A673 (cell line): ENCODE results near the gene ADAMTS3. TPM values are rescaled to one million over a fixed set of nuclear protein-coding genes. Genes with fewer than 3 reads are reported as not detected.

ENCODE experiments used
- Bru-seq: library from RNA; stranded (reverse); fragments of 400-500 nt; gene quantifications from one replicate; lab custom pipeline; 2021; lab: Mats Ljungman, UMichigan
- BruChase-seq, 2 experiments: library from RNA; stranded (reverse); fragments of 400-500 nt; gene quantifications; one replicate each; lab custom pipeline; 2021; lab: Mats Ljungman, UMichigan
- BruUV-seq: library from RNA; stranded (reverse); fragments of 400-500 nt; replicated peaks from 2 replicates; lab custom pipeline; 2021; lab: Mats Ljungman, UMichigan
- CTCF ChIA-PET: fragments of 300-600 bp; sonication (Branson Sonifier 250); formaldehyde crosslinking; loops from one replicate; lab custom pipeline; 2022; ENCODE audit warnings: antibody characterized with exemption; lab: Charles Lee
- POLR2A ChIA-PET: fragments of 300-600 bp; sonication (Branson Sonifier 250); formaldehyde crosslinking; loops from one replicate; lab custom pipeline; 2022; ENCODE audit warnings: antibody characterized with exemption; ENCODE audit not compliant: low non-redundant PET; lab: Charles Lee
- DNase-seq: peaks from one replicate; pipeline ENCODE4 v3.0.0-alpha.2; 2015; ENCODE audit warnings: low spot score
- H3K27ac ChIP-seq: fragments of 200-600 bp; sonication (generic); 2 replicates; pipeline ENCODE4 v1.5.1; 2016; ENCODE audit warnings: mixed run types, low read depth, mild to moderate bottlenecking, mixed read lengths, antibody characterized with exemption, low read length; ENCODE audit not compliant: poor library complexity, severe bottlenecking
- H3K27me3 ChIP-seq: fragments of 200-600 bp; sonication (generic); replicated peaks from 2 replicates; pipeline ENCODE4 v1.6.1; 2017; ENCODE audit warnings: mixed run types, low read depth, mild to moderate bottlenecking, mixed read lengths, antibody characterized with exemption, low read length; ENCODE audit not compliant: insufficient read depth, poor library complexity
- H3K36me3 ChIP-seq: fragments of 200-600 bp; sonication (generic); 2 replicates; pipeline ENCODE4 v1.6.1; 2016; ENCODE audit warnings: mixed run types, mild to moderate bottlenecking, mixed read lengths, antibody characterized with exemption, low read length; ENCODE audit not compliant: insufficient read depth, poor library complexity, severe bottlenecking
- H3K4me1 ChIP-seq: fragments of 200-600 bp; sonication (generic); 2 replicates; pipeline ENCODE4 v1.6.1; 2017; ENCODE audit warnings: mixed run types, mild to moderate bottlenecking, mixed read lengths, antibody characterized with exemption, low read length; ENCODE audit not compliant: insufficient read depth, poor library complexity, severe bottlenecking
- H3K4me3 ChIP-seq: fragments of 200-600 bp; sonication (generic); 2 replicates; pipeline ENCODE4 v1.5.1; 2016; ENCODE audit warnings: low read depth, mixed run types, mild to moderate bottlenecking, mixed read lengths, low read length; ENCODE audit not compliant: poor library complexity, severe bottlenecking
- H3K9me3 ChIP-seq: fragments of 200-600 bp; sonication (generic); 2 replicates; pipeline ENCODE4 v1.6.1; 2016; ENCODE audit warnings: mixed run types, low read depth, mild to moderate bottlenecking, mixed read lengths, antibody characterized with exemption, low read length; ENCODE audit not compliant: poor library complexity, severe bottlenecking
- CTCF ChIP-seq: fragments of 300-800, 200-600 bp; sonication (generic); conservative IDR thresholded peaks from 2 replicates; pipeline ENCODE4 v1.5.1; 2017; ENCODE audit warnings: low read depth, mild to moderate bottlenecking, antibody characterized with exemption, low read length, moderate library complexity, mixed read lengths
- EZH2 ChIP-seq: fragments of 200-600 bp; sonication (generic); IDR thresholded peaks from 2 replicates; pipeline ENCODE4 v1.6.1; 2017; ENCODE audit warnings: borderline replicate concordance, low read depth, mild to moderate bottlenecking, mixed read lengths, antibody characterized with exemption, low read length; ENCODE audit not compliant: poor library complexity, severe bottlenecking
- intact Hi-C: fragments of 100-400 bp; cut with micrococcal nuclease; formaldehyde crosslinking; loops from one replicate; pipeline ENCODE4 v1.10.0; 2022; ENCODE audit not compliant: unreplicated experiment
- long read RNA-seq: library from polyadenylated mRNA; stranded (forward); transcript quantifications from one replicate; pipeline ENCODE4 v2.0.0, GENCODE V29; 2022
- total RNA-seq: library from RNA; stranded (reverse); gene quantifications from 2 replicates; pipeline ENCODE4 v1.2.3, GENCODE V29; 2021

ADAMTS3 gene
- 0.17 and 0.39 TPM in 2 replicates for total RNA-seq
- Bru-seq, nascent RNA: percentile 21 among the genes with signal in this experiment
- percentile 19 among the genes with signal in this experiment for BruChase-seq, experiment 1, labeled RNA remaining after a 2-hour chase
- BruChase-seq, experiment 2, labeled RNA remaining after a 6-hour chase: percentile 15 among the genes with signal in this experiment
- long read RNA-seq, partial matches to known transcripts: 0 of 1 reads
- long read RNA-seq, other reads (novel, unspliced or antisense): 1 of 1 reads

GRCh38 chr4:72568959-72569718, at the start of gene ADAMTS3:
TSS of gene ADAMTS3 (minus strand) at chr4:72569221. CDS start at chr4:72568762, 459 bp downstream.
- no peak for TF ChIP-seq EZH2
- TF ChIP-seq CTCF: no peak
- no TSS peak for BruUV-seq

GRCh38 chr4:72613959-72614358, 44.9 kb upstream of the ADAMTS3 start:
- POLR2A ChIA-PET: no interaction called here
- no peak for TF ChIP-seq EZH2
- no peaks in the 10 kb centered on the region for H3K4me1 ChIP-seq
- no peaks in the 10 kb centered on the region for H3K36me3 ChIP-seq
- no peaks in the 10 kb centered on the region for H3K9me3 ChIP-seq
- H3K4me3 ChIP-seq: no peak overlapping the region
- no peaks in the 10 kb centered on the region for H3K27me3 ChIP-seq
- DNase-seq: no peak
- no TSS peak for BruUV-seq
- intact Hi-C loops: no loop called here
- CTCF ChIA-PET: no interaction called here
- no peak overlapping the region for H3K27ac ChIP-seq

More at GRCh38 chr4:72568959-72569718, at the start of gene ADAMTS3:
- Histone ChIP-seq H3K27ac (no peak within 1 kb of the TSS), H3K4me3 (peak within 1 kb of the TSS; percentile 43), H3K36me3 (no peaks in the 10 kb centered on the region), H3K27me3 (no peaks in the 10 kb centered on the region), H3K4me1 (no peaks in the 10 kb centered on the region), H3K9me3 (no peaks in the 10 kb centered on the region)
- DNase-seq: peak; percentile 56
- ChIA-PET CTCF (no interaction called here), POLR2A (no interaction called here)
- intact Hi-C loops: no loop called here

- H3K36me3 ChIP-seq: no peaks in the 10 kb centered on the region
- POLR2A ChIA-PET: no interaction called here
- H3K4me3 ChIP-seq: no peak overlapping the region
- CTCF ChIA-PET: no interaction called here
- no peaks in the 10 kb centered on the region for H3K27me3 ChIP-seq
- H3K9me3 ChIP-seq: no peaks in the 10 kb centered on the region
- H3K4me1 ChIP-seq: no peaks in the 10 kb centered on the region
- DNase-seq: no peak
- no peak for TF ChIP-seq EZH2
- no peak for TF ChIP-seq CTCF
- intact Hi-C loops: no loop called here
- no peak overlapping the region for H3K27ac ChIP-seq
- BruUV-seq: no TSS peak
These were observed 37.7 kb upstream of the ADAMTS3 start for GRCh38 chr4:72606751-72607150.
